HepG2 (cell line): ENCODE measurements around the gene SKIDA1. TPM values are rescaled to one million over a fixed set of nuclear protein-coding genes. Genes with fewer than 3 reads are reported as not detected.
A peak's percentile ranks its signal among the peaks of the same experiment; 100 is the strongest.

Experiments used
- ARNTL ChIP-seq: sonication (generic); formaldehyde crosslinking; IDR thresholded peaks from 2 replicates; pipeline ENCODE4 v1.4.0; 2020; ENCODE audit warnings: mild to moderate bottlenecking, missing genetic modification reagents
- DNMT3B ChIP-seq: conservative IDR thresholded peaks from 2 replicates; pipeline ENCODE4 v1.6.1; 2016; ENCODE audit warnings: missing biosample characterization, control low read depth
- ELF3 ChIP-seq: IDR thresholded peaks from 2 replicates; pipeline ENCODE4 v1.6.1; 2016; ENCODE audit warnings: missing genetic modification reagents, missing compliant biosample characterization
- KAT7 ChIP-seq: IDR thresholded peaks from 2 replicates; pipeline ENCODE4 v1.6.1; 2018; ENCODE audit warnings: borderline replicate concordance, missing compliant biosample characterization
- NFKB2 ChIP-seq: sonication (generic); formaldehyde crosslinking; IDR thresholded peaks from 2 replicates; pipeline ENCODE4 v1.4.0; 2020; ENCODE audit warnings: missing genetic modification reagents, borderline replicate concordance
- NR2F1 ChIP-seq, 2 experiments: fragments of 450-650 bp in 1 of 2; formaldehyde crosslinking in 1 of 2; IDR thresholded peaks; 2 replicates each; pipeline versions ENCODE4 v1.5.0 to v1.6.1; 2016 to 2020; ENCODE audit warnings: mild to moderate bottlenecking in 1 of 2, missing compliant biosample characterization in 1 of 2, missing genetic modification reagents in 1 of 2, moderate library complexity in 1 of 2
- SIX1 ChIP-seq: sonication (generic); formaldehyde crosslinking; IDR thresholded peaks from 2 replicates; pipeline ENCODE4 v1.4.0; 2020; ENCODE audit warnings: missing genetic modification reagents, borderline replicate concordance
- SNAI1 ChIP-seq: sonication (generic); formaldehyde crosslinking; IDR thresholded peaks from 2 replicates; pipeline ENCODE4 v1.5.0; 2020; ENCODE audit warnings: mild to moderate bottlenecking, missing genetic modification reagents, borderline replicate concordance
- TEAD3 ChIP-seq: optimal IDR thresholded peaks from 2 replicates; pipeline ENCODE3; 2016; ENCODE audit warnings: borderline replicate concordance
- TGIF2 ChIP-seq: IDR thresholded peaks from 2 replicates; pipeline ENCODE4 v1.6.1; 2016; ENCODE audit warnings: control low read depth, missing compliant biosample characterization
- TMF1 ChIP-seq: sonication (generic); formaldehyde crosslinking; IDR thresholded peaks from 2 replicates; pipeline ENCODE4 v1.8.1; 2022; ENCODE audit warnings: low read depth, missing genetic modification reagents
- XRCC5 ChIP-seq: fragments of 200-400 bp; formaldehyde crosslinking; optimal IDR thresholded peaks from 2 replicates; pipeline ENCODE3; 2017; ENCODE audit warnings: mild to moderate bottlenecking, low read length
- ZNF503 ChIP-seq: sonication (generic); formaldehyde crosslinking; IDR thresholded peaks from 2 replicates; pipeline ENCODE4 v1.4.0; 2020; ENCODE audit warnings: missing genetic modification reagents
- ZNF660 ChIP-seq: sonication (generic); formaldehyde crosslinking; IDR thresholded peaks from 2 replicates; pipeline ENCODE4 v1.5.1; 2020; ENCODE audit warnings: mild to moderate bottlenecking, low read depth, missing genetic modification reagents, borderline replicate concordance
- ZNF878 ChIP-seq: sonication (generic); formaldehyde crosslinking; IDR thresholded peaks from 2 replicates; pipeline ENCODE4 v1.8.1; 2023; ENCODE audit warnings: mild to moderate bottlenecking, missing genetic modification reagents, moderate library complexity
- polyA plus RNA-seq, 8 experiments: library from polyadenylated mRNA; depleted of rRNA in 3 of 8; stranded (reverse) in 7 of 8; unstranded in 1 of 8; fragments of >200 nt; fragmentation: Illumina TruSeq in 4 of 8; extraction: Trizol in 4 of 8; gene quantifications; 2 replicates each; pipeline versions ENCODE4 v1.2.1 to v1.2.3, GENCODE V29; 2011 to 2016; ENCODE audit warnings: low read depth in 4 of 8, missing spikeins in 1 of 8, mixed read lengths in 1 of 8; ENCODE audit not compliant: insufficient read depth in 1 of 8
- total RNA-seq, 5 experiments: library from RNA; depleted of rRNA; stranded (reverse); fragments of >200 nt; fragmentation: Illumina TruSeq; extraction: Trizol; gene quantifications; 2 replicates each; pipeline ENCODE4 v1.2.3, GENCODE V29; 2016; ENCODE audit warnings: low read depth in 1 of 5
- TF ChIP-seq, protein P1 (sequence below): sonication (generic); formaldehyde crosslinking; IDR thresholded peaks from 2 replicates; pipeline ENCODE4 v1.5.0; 2020; ENCODE audit warnings: mild to moderate bottlenecking, missing genetic modification reagents, borderline replicate concordance
- TF ChIP-seq, protein P2 (sequence below), 2 experiments: IDR thresholded peaks; 2 replicates each; pipeline ENCODE4 v1.6.1; 2011 to 2012; ENCODE audit warnings: low read length in 2 of 2, borderline replicate concordance in 1 of 2, low read depth in 1 of 2, mild to moderate bottlenecking in 1 of 2, moderate library complexity in 1 of 2
- TF ChIP-seq, protein P3 (sequence below): sonication (generic); formaldehyde crosslinking; IDR thresholded peaks from 2 replicates; pipeline ENCODE4 v1.4.0; 2020; ENCODE audit warnings: missing genetic modification reagents; ENCODE audit errors: not compliant biosample characterization

SKIDA1 gene
- total and polyA plus RNA-seq, 2 of the 13 experiments (the other 11 are each of a cell fraction or from before 2014, with no cell fraction given), result 0.73 to 1.5 TPM

DNA sequence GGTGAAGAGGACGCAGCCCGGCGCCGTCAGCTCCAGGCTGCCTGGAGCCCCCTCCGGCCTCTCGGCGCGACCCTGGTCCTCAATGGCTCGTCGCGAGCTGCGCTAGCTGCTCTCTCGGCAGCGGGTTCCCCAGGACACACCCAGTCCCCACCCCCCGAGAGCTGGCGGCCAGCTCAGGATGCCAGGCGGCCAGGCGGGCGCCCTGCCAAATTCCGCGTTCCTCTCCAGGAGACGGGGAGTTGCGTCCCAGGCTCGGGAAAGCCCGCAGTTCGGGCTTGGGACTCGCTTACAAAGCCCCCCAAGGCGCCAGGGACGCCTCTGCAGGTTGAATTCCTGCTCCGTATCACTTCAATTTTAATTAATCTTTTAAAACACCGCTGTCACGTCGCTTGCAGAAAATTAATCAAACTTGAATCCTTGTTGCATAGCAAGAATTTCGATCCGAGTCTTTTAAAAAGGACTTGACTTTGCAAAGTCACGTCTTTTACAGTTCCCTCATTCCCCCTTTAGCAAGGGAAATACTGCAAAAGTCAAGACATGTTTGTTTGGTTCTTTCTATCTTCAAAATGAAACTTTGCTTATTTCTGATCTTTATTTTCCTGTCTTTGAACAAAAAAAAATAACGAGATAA, 28.2 kb downstream of the SKIDA1 start (continued):
- TF ChIP-seq, protein P1, sequence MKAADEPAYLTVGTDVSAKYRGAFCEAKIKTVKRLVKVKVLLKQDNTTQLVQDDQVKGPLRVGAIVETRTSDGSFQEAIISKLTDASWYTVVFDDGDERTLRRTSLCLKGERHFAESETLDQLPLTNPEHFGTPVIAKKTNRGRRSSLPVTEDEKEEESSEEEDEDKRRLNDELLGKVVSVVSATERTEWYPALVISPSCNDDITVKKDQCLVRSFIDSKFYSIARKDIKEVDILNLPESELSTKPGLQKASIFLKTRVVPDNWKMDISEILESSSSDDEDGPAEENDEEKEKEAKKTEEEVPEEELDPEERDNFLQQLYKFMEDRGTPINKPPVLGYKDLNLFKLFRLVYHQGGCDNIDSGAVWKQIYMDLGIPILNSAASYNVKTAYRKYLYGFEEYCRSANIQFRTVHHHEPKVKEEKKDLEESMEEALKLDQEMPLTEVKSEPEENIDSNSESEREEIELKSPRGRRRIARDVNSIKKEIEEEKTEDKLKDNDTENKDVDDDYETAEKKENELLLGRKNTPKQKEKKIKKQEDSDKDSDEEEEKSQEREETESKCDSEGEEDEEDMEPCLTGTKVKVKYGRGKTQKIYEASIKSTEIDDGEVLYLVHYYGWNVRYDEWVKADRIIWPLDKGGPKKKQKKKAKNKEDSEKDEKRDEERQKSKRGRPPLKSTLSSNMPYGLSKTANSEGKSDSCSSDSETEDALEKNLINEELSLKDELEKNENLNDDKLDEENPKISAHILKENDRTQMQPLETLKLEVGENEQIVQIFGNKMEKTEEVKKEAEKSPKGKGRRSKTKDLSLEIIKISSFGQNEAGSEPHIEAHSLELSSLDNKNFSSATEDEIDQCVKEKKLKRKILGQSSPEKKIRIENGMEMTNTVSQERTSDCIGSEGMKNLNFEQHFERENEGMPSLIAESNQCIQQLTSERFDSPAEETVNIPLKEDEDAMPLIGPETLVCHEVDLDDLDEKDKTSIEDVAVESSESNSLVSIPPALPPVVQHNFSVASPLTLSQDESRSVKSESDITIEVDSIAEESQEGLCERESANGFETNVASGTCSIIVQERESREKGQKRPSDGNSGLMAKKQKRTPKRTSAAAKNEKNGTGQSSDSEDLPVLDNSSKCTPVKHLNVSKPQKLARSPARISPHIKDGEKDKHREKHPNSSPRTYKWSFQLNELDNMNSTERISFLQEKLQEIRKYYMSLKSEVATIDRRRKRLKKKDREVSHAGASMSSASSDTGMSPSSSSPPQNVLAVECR, result peak; percentile 83; the same call in 1 of the 2 replicates
- no peak for TF ChIP-seq ARNTL (CRISPR knock-in tag)
- 0 out of 2 replicates have a peak, but pooled peaks have one; percentile 49 for TF ChIP-seq TGIF2 (CRISPR knock-in tag)
- peak; percentile 97 for TF ChIP-seq TEAD3 (CRISPR knock-in tag)
- TF ChIP-seq KAT7 (CRISPR knock-in tag), result 0 out of 2 replicates have a peak, but pooled peaks have one; percentile 21
- TF ChIP-seq, protein P2, sequence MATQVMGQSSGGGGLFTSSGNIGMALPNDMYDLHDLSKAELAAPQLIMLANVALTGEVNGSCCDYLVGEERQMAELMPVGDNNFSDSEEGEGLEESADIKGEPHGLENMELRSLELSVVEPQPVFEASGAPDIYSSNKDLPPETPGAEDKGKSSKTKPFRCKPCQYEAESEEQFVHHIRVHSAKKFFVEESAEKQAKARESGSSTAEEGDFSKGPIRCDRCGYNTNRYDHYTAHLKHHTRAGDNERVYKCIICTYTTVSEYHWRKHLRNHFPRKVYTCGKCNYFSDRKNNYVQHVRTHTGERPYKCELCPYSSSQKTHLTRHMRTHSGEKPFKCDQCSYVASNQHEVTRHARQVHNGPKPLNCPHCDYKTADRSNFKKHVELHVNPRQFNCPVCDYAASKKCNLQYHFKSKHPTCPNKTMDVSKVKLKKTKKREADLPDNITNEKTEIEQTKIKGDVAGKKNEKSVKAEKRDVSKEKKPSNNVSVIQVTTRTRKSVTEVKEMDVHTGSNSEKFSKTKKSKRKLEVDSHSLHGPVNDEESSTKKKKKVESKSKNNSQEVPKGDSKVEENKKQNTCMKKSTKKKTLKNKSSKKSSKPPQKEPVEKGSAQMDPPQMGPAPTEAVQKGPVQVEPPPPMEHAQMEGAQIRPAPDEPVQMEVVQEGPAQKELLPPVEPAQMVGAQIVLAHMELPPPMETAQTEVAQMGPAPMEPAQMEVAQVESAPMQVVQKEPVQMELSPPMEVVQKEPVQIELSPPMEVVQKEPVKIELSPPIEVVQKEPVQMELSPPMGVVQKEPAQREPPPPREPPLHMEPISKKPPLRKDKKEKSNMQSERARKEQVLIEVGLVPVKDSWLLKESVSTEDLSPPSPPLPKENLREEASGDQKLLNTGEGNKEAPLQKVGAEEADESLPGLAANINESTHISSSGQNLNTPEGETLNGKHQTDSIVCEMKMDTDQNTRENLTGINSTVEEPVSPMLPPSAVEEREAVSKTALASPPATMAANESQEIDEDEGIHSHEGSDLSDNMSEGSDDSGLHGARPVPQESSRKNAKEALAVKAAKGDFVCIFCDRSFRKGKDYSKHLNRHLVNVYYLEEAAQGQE (IDR thresholded peaks at IDR 0.05; ENCODE audit: borderline replicate concordance in 1 of 2, low read depth in 1 of 2, low read length in 2 of 2), result peak in 1 of 2 experiments; percentile 59; a peak in 1 of 4 replicates
- TF ChIP-seq NFKB2, result peak; percentile 48; the same call in 1 of the 2 replicates
- TF ChIP-seq NR2F1 (CRISPR knock-in tag; IDR thresholded peaks at IDR 0.05), result no peak; a peak in 1 of 4 replicates
- 0 out of 2 replicates have a peak, but pooled peaks have one; percentile 10 for TF ChIP-seq SIX1
- no peak for TF ChIP-seq TMF1 (CRISPR knock-in tag)
- no peak; the same call in 1 of the 2 replicates for TF ChIP-seq ZNF503 (CRISPR knock-in tag)
- TF ChIP-seq, protein P3, sequence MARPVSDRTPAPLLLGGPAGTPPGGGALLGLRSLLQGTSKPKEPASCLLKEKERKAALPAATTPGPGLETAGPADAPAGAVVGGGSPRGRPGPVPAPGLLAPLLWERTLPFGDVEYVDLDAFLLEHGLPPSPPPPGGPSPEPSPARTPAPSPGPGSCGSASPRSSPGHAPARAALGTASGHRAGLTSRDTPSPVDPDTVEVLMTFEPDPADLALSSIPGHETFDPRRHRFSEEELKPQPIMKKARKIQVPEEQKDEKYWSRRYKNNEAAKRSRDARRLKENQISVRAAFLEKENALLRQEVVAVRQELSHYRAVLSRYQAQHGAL, result no peak
- TF ChIP-seq ELF3, result peak; percentile 91
- peak; percentile 69; the same call in 1 of the 2 replicates for TF ChIP-seq ZNF878 (CRISPR knock-in tag)
- no peak for TF ChIP-seq ZNF660 (CRISPR knock-in tag)
- TF ChIP-seq XRCC5, result peak; percentile 59
- TF ChIP-seq DNMT3B (CRISPR knock-in tag), result no peak
- no peak for TF ChIP-seq SNAI1 (CRISPR knock-in tag)
